HEK293T (cell line): Measurements from ENCODE around the gene GMDS.

Experiments used
- BHLHE40 ChIP-seq: fragments of 450-650 bp; IDR thresholded peaks from 2 replicates; pipeline ENCODE4 v1.6.1; 2016; ENCODE audit warnings: mild to moderate bottlenecking, moderate library complexity, borderline replicate concordance
- SP1 ChIP-seq: fragments of 450-650 bp; IDR thresholded peaks from 2 replicates; pipeline ENCODE4 v1.6.1; 2017
- SUZ12 ChIP-seq: fragments of 450-650 bp; IDR thresholded peaks from 2 replicates; pipeline ENCODE4 v1.6.1; 2016; ENCODE audit warnings: mild to moderate bottlenecking
- TARDBP ChIP-seq: fragments of 450-650 bp; IDR thresholded peaks from 2 replicates; pipeline ENCODE4 v1.6.1; 2016

DNA sequence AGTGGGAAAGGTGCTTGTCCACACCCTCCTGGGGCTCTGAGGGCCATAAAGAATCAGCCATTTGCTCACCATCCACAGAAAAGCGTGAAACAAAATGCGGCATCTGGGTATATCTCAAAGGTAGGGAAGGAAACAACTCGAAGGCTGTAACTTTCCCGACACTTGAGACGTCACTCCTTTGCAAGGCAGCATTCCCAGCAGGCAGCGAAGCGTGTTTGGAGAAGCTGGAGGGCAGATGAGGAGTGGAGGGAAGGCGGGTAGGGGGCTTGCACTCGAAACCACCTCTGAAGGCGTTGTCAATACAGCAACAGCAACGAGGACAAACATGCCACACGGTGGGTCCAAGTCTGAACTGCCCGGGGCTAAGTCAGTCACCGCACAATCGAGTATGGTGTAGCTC, 537.3 kb downstream of the GMDS start:
- TF ChIP-seq SP1 (no peak), TARDBP (no peak), BHLHE40 (no peak), SUZ12 (no peak)
